ENCODE results near the gene NKAPL. TPM values are rescaled to one million over a fixed set of nuclear protein-coding genes. Genes with fewer than 3 reads are reported as not detected.

NKAPL gene
- total and polyA plus RNA-seq, 2 donors (not counting 1 experiment from before 2014, with no cell fraction given), result 1.2 to 3.3 TPM

GRCh38 chr6:28254121-28254519 lies 5.0 kb upstream of the NKAPL start:
- Histone ChIP-seq H3K4me1 (ENCODE audit: control insufficient read depth, extremely low read depth, insufficient read depth, low read length) (peaks cover 3% of the 10 kb centered on the region), H2AFZ (ENCODE audit: low read length) (no peak overlapping the region), H3K36me3 (ENCODE audit: control insufficient read depth, insufficient read depth, low read length) (no peaks in the 10 kb centered on the region), H3K9me3 (ENCODE audit: control insufficient read depth, insufficient read depth, low read depth, low read length) (no peaks in the 10 kb centered on the region), H3K79me2 (ENCODE audit: control insufficient read depth, insufficient read depth, low read length) (peaks cover 10% of the 10 kb centered on the region), H3K27me3 (ENCODE audit: control insufficient read depth, insufficient read depth, low read length) (no peaks in the 10 kb centered on the region), H3K4me3 (replicated peaks in 1 of 4; ENCODE audit: control extremely low read depth in 1 of 4, insufficient read depth in 1 of 4, low read depth in 3 of 4, low read length in 4 of 4) (no peak overlapping the region), H3K9ac (ENCODE audit: insufficient read depth, low read length) (no peak overlapping the region), H4K20me1 (ENCODE audit: control insufficient read depth, extremely low read depth, insufficient read depth, low read length) (no peaks in the 10 kb centered on the region), H3K27ac (ENCODE audit: insufficient read depth, low read length) (no peak overlapping the region), H3K4me2 (ENCODE audit: extremely low read depth, insufficient read depth, low read length) (no peak overlapping the region)
- TF ChIP-seq EZH2 (IDR thresholded peaks at IDR 0.05; ENCODE audit: low read length, missing control alignments) (no peak), CTCF (conservative IDR thresholded peaks at IDR 0.05 in 1 of 2, IDR thresholded peaks at IDR 0.05 in 1 of 2; ENCODE audit: low read depth in 1 of 2, low read length in 2 of 2) (no peak)
- no peak for DNase-seq (ENCODE audit: low read depth in 2 of 2)

GRCh38 chr6:28257042-28257441 lies 2.1 kb upstream of the NKAPL start:
- Histone ChIP-seq H3K27me3 (ENCODE audit: control insufficient read depth, insufficient read depth, low read length) (no peaks in the 10 kb centered on the region), H3K9ac (ENCODE audit: insufficient read depth, low read length) (no peak overlapping the region), H3K4me1 (ENCODE audit: control insufficient read depth, extremely low read depth, insufficient read depth, low read length) (peaks cover 3% of the 10 kb centered on the region), H2AFZ (ENCODE audit: low read length) (no peak overlapping the region), H3K79me2 (ENCODE audit: control insufficient read depth, insufficient read depth, low read length) (no peaks in the 10 kb centered on the region), H3K4me2 (ENCODE audit: extremely low read depth, insufficient read depth, low read length) (no peak overlapping the region), H3K4me3 (replicated peaks in 1 of 4; ENCODE audit: control extremely low read depth in 1 of 4, insufficient read depth in 1 of 4, low read depth in 3 of 4, low read length in 4 of 4) (no peak overlapping the region), H3K9me3 (ENCODE audit: control insufficient read depth, insufficient read depth, low read depth, low read length) (no peaks in the 10 kb centered on the region), H3K27ac (ENCODE audit: insufficient read depth, low read length) (no peak overlapping the region), H3K36me3 (ENCODE audit: control insufficient read depth, insufficient read depth, low read length) (no peaks in the 10 kb centered on the region), H4K20me1 (ENCODE audit: control insufficient read depth, extremely low read depth, insufficient read depth, low read length) (no peaks in the 10 kb centered on the region)
- TF ChIP-seq CTCF (conservative IDR thresholded peaks at IDR 0.05 in 1 of 2, IDR thresholded peaks at IDR 0.05 in 1 of 2; ENCODE audit: low read depth in 1 of 2, low read length in 2 of 2) (no peak), EZH2 (IDR thresholded peaks at IDR 0.05; ENCODE audit: low read length, missing control alignments) (no peak)
- DNase-seq (ENCODE audit: low read depth in 2 of 2), result no peak

- H3K27ac ChIP-seq (ENCODE audit: insufficient read depth, low read length), result no peak overlapping the region
- no peaks in the 10 kb centered on the region for H3K4me1 ChIP-seq (ENCODE audit: control insufficient read depth, extremely low read depth, insufficient read depth, low read length)
- H3K36me3 ChIP-seq (ENCODE audit: control insufficient read depth, insufficient read depth, low read length), result no peaks in the 10 kb centered on the region
- H4K20me1 ChIP-seq (ENCODE audit: control insufficient read depth, extremely low read depth, insufficient read depth, low read length), result no peaks in the 10 kb centered on the region
- H3K9ac ChIP-seq (ENCODE audit: insufficient read depth, low read length), result no peak overlapping the region
- no peaks in the 10 kb centered on the region for H3K9me3 ChIP-seq (ENCODE audit: control insufficient read depth, insufficient read depth, low read depth, low read length)
- no peak overlapping the region for H2AFZ ChIP-seq (ENCODE audit: low read length)
- DNase-seq (ENCODE audit: low read depth in 2 of 2), result peak in 1 of 2 donors; percentile 60
- H3K79me2 ChIP-seq (ENCODE audit: control insufficient read depth, insufficient read depth, low read length), result peaks cover 13% of the 10 kb centered on the region
- H3K4me3 ChIP-seq (replicated peaks in 1 of 4; ENCODE audit: control extremely low read depth in 1 of 4, insufficient read depth in 1 of 4, low read depth in 3 of 4, low read length in 4 of 4), result no peak overlapping the region
- TF ChIP-seq CTCF (conservative IDR thresholded peaks at IDR 0.05 in 1 of 2, IDR thresholded peaks at IDR 0.05 in 1 of 2; ENCODE audit: low read depth in 1 of 2, low read length in 2 of 2), result no peak
- no peak for TF ChIP-seq EZH2 (IDR thresholded peaks at IDR 0.05; ENCODE audit: low read length, missing control alignments)
- H3K27me3 ChIP-seq (ENCODE audit: control insufficient read depth, insufficient read depth, low read length), result no peaks in the 10 kb centered on the region
- no peak overlapping the region for H3K4me2 ChIP-seq (ENCODE audit: extremely low read depth, insufficient read depth, low read length)
Observed at GRCh38 chr6:28263922-28264321, 4.8 kb downstream of the NKAPL start.

Data from fibroblast of lung (primary cell).